ENCODE measurements around the gene HOXB7.
A peak's percentile ranks its signal among the peaks of the same experiment; 100 is the strongest.

Gene HOXB7

GRCh38 chr17:48588528-48588927 is 22.3 kb downstream of the HOXB7 start:
- H3K27me3 ChIP-seq (replicated peaks; ENCODE audit: control insufficient read depth, insufficient read depth, low read length): no peaks in the 10 kb centered on the region
- no peak for DNase-seq (ENCODE audit: extremely low read depth, insufficient read length)
- no peak overlapping the region for H3K4me3 ChIP-seq (replicated peaks; ENCODE audit: low read depth, low read length)
- no peaks in the 10 kb centered on the region for H3K36me3 ChIP-seq (ENCODE audit: control insufficient read depth, insufficient read depth, low read length)
- TF ChIP-seq, protein P1, sequence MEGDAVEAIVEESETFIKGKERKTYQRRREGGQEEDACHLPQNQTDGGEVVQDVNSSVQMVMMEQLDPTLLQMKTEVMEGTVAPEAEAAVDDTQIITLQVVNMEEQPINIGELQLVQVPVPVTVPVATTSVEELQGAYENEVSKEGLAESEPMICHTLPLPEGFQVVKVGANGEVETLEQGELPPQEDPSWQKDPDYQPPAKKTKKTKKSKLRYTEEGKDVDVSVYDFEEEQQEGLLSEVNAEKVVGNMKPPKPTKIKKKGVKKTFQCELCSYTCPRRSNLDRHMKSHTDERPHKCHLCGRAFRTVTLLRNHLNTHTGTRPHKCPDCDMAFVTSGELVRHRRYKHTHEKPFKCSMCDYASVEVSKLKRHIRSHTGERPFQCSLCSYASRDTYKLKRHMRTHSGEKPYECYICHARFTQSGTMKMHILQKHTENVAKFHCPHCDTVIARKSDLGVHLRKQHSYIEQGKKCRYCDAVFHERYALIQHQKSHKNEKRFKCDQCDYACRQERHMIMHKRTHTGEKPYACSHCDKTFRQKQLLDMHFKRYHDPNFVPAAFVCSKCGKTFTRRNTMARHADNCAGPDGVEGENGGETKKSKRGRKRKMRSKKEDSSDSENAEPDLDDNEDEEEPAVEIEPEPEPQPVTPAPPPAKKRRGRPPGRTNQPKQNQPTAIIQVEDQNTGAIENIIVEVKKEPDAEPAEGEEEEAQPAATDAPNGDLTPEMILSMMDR (IDR thresholded peaks at IDR 0.05; ENCODE audit: insufficient read depth, low read length, poor library complexity, severe bottlenecking): no peak

DNA sequence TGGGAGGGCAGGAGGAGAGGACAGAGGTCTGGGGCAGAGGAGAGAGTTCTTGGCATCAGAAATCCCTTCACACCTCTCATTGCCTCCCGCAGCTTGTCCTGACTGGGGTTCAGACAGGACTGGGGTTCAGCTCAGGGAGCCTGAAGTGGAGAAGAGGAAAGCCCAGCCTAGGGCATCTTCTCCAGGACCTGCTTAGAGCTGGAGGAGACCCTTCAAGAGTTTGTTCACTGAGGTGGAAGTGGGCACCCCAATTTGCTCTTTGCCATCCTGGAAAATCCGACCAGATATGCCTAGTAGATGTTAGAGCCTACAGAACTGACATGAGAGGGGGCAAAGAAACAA is 22.8 kb downstream of the HOXB7 start:
- no peaks in the 10 kb centered on the region for H3K36me3 ChIP-seq (ENCODE audit: control insufficient read depth, insufficient read depth, low read length)
- no peak overlapping the region for H3K4me3 ChIP-seq (replicated peaks; ENCODE audit: low read depth, low read length)
- H3K27me3 ChIP-seq (replicated peaks; ENCODE audit: control insufficient read depth, insufficient read depth, low read length): no peaks in the 10 kb centered on the region
- TF ChIP-seq, protein P1 (IDR thresholded peaks at IDR 0.05; ENCODE audit: insufficient read depth, low read length, poor library complexity, severe bottlenecking): no peak
- DNase-seq (ENCODE audit: extremely low read depth, insufficient read length): no peak

DNA sequence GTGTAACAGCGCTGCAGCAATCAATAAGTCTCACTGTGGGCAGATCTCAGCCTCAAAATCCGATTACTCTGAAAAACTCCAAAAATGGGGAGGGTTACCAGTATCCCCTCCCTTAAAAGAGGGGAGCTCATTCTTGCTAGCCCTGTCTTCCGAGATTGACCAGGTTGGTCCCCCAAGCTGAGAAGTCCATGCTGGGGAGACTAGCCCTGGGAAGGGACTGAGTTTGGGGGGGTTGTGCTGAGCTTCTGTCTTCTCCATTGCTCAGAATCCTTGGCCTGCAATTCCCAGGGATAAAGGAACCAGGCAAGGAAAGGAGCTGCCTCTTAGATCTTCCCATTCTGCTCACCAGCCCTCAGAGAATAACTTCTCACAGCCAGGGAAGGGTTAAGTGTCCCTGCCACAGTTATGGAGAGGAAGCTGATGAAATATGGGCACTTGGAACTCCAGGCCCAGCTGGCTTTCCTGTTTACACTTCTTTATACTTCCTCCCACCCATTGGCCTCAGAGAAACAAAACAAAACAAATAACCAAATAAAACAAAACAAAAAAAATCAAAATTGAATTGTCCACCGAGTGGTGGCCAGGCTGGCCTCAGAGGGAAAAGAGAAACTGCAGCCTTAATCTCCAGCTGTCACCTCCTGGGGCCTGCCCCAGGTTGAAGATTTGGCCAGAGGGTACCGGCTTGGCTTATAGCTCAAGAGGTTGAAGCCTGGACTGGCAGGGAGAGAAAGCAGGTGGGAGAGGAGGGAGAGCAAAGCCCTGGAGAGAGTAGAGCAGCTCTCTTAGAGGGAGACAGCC is 23.3 kb downstream of the HOXB7 start:
- no peaks in the 10 kb centered on the region for H3K36me3 ChIP-seq (ENCODE audit: control insufficient read depth, insufficient read depth, low read length)
- no peak overlapping the region for H3K4me3 ChIP-seq (replicated peaks; ENCODE audit: low read depth, low read length)
- H3K27me3 ChIP-seq (replicated peaks; ENCODE audit: control insufficient read depth, insufficient read depth, low read length): no peaks in the 10 kb centered on the region
- TF ChIP-seq, protein P1 (IDR thresholded peaks at IDR 0.05; ENCODE audit: insufficient read depth, low read length, poor library complexity, severe bottlenecking): no peak
- no peak for DNase-seq (ENCODE audit: extremely low read depth, insufficient read length)

DNA sequence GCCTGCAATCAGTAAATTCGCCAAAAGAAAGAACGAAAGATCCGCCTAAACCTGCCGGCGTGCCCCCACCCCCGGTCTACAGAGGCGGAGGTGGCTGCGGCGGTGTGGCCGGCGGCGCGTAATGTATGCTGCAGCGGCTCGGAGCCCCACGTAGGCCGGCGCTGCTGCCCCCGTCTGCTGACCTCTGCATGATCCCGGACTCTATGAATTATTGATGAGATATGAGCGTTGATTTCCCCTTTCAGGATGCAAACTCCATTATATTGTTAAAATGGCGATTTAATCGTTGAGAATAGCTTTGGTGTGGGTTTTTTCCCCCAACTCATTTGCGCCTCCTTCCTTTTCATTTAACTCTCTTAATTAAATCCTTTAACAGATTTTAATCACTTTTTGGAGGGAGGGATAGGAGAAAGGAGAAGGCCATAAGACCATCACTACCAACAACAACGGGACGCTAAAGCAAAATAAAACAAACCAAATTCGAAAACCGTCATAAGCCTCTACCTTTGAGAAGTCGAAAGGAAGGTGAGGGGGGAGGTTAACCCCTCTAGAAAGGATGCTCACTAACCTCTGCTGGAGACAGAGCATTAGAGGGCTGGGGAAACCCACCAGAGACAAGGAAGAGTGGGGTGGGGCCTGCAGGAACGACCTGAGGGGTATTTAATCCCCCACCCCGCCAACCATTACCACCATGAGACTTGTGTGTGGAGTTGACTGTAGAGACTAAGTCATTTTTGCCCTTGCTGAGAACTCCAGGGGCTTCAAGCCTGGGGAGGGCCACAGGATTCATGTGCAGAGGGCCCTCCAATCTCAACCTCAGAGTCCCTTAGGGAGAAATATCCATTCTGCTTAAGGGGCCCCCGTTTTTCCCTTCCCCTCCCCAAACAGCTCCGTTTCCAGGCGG is 24.2 kb downstream of the HOXB7 start:
- TF ChIP-seq, protein P1 (IDR thresholded peaks at IDR 0.05; ENCODE audit: insufficient read depth, low read length, poor library complexity, severe bottlenecking): no peak
- H3K4me3 ChIP-seq (replicated peaks; ENCODE audit: low read depth, low read length): peak overlapping the region; percentile 65
- H3K36me3 ChIP-seq (ENCODE audit: control insufficient read depth, insufficient read depth, low read length): no peaks in the 10 kb centered on the region
- DNase-seq (ENCODE audit: extremely low read depth, insufficient read length): no peak
- no peaks in the 10 kb centered on the region for H3K27me3 ChIP-seq (replicated peaks; ENCODE audit: control insufficient read depth, insufficient read depth, low read length)

- H3K27me3 ChIP-seq (replicated peaks; ENCODE audit: control insufficient read depth, insufficient read depth, low read length): no peaks in the 10 kb centered on the region
- no peak for DNase-seq (ENCODE audit: extremely low read depth, insufficient read length)
- no peaks in the 10 kb centered on the region for H3K36me3 ChIP-seq (ENCODE audit: control insufficient read depth, insufficient read depth, low read length)
- no peak overlapping the region for H3K4me3 ChIP-seq (replicated peaks; ENCODE audit: low read depth, low read length)
- TF ChIP-seq, protein P1 (IDR thresholded peaks at IDR 0.05; ENCODE audit: insufficient read depth, low read length, poor library complexity, severe bottlenecking): no peak
Measured at GRCh38 chr17:48584223-48584741, 26.5 kb downstream of the HOXB7 start.

Measured in GM06990 (cell line).